ENCODE data around the gene CTDSPL. TPM values are rescaled to one million over a fixed set of nuclear protein-coding genes. Genes with fewer than 3 reads are reported as not detected.
"Not testable (repeated sequence)": the region's sequence is repeated elsewhere in the genome, so short reads cannot be mapped to it uniquely, and the experiment has no call there.

CTDSPL gene
- total and polyA plus RNA-seq, 4 donors = 8.4 to 17.2 (median 14.2) TPM

GRCh38 chr3:38031022-38031994 lies 169.6 kb downstream of the CTDSPL start:
- DNase-seq (ENCODE audit: low spot score) = no peak
- H3K27ac ChIP-seq (ENCODE audit: low read depth in 1 of 2, low read length in 2 of 2) = no peak overlapping the region
- H3K4me3 ChIP-seq (ENCODE audit: low read depth in 1 of 3, low read length in 3 of 3) = no peak overlapping the region
- H3K9ac ChIP-seq (ENCODE audit: low read depth in 1 of 2, low read length in 2 of 2) = no peak overlapping the region
- H3K36me3 ChIP-seq (ENCODE audit: control insufficient read depth in 4 of 4, insufficient read depth in 3 of 4, low read depth in 1 of 4, low read length in 3 of 4) = no peaks in the 10 kb centered on the region
- no peaks in the 10 kb centered on the region for H3K9me3 ChIP-seq (ENCODE audit: control insufficient read depth in 4 of 4, low read length in 3 of 4)
- WGBS = 52% methylated on average over 9 of the region's 9 CpGs
- H3K4me1 ChIP-seq (ENCODE audit: control insufficient read depth in 4 of 4, insufficient read depth in 4 of 4, low read length in 3 of 4) = peaks cover 0 to 9% (median 4%) of the 10 kb centered on the region in 4 donors
- TF ChIP-seq ATF3 (IDR thresholded peaks at IDR 0.05) (no peak), EGR1 (IDR thresholded peaks at IDR 0.05; ENCODE audit: low read depth in 2 of 2) (no peak), RXRA (IDR thresholded peaks at IDR 0.05) (no peak), HNF4G (IDR thresholded peaks at IDR 0.05) (no peak)
- TF ChIP-seq, protein P1, sequence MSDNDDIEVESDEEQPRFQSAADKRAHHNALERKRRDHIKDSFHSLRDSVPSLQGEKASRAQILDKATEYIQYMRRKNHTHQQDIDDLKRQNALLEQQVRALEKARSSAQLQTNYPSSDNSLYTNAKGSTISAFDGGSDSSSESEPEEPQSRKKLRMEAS (IDR thresholded peaks at IDR 0.05) = no peak
- no peaks in the 10 kb centered on the region for H3K27me3 ChIP-seq (ENCODE audit: control insufficient read depth in 4 of 4, insufficient read depth in 4 of 4, low read length in 3 of 4)

- no peak overlapping the region for H3K9ac ChIP-seq (ENCODE audit: low read depth in 1 of 2, low read length in 2 of 2)
- no peak for TF ChIP-seq FOXA1 (IDR thresholded peaks at IDR 0.05)
- TF ChIP-seq, protein P2, sequence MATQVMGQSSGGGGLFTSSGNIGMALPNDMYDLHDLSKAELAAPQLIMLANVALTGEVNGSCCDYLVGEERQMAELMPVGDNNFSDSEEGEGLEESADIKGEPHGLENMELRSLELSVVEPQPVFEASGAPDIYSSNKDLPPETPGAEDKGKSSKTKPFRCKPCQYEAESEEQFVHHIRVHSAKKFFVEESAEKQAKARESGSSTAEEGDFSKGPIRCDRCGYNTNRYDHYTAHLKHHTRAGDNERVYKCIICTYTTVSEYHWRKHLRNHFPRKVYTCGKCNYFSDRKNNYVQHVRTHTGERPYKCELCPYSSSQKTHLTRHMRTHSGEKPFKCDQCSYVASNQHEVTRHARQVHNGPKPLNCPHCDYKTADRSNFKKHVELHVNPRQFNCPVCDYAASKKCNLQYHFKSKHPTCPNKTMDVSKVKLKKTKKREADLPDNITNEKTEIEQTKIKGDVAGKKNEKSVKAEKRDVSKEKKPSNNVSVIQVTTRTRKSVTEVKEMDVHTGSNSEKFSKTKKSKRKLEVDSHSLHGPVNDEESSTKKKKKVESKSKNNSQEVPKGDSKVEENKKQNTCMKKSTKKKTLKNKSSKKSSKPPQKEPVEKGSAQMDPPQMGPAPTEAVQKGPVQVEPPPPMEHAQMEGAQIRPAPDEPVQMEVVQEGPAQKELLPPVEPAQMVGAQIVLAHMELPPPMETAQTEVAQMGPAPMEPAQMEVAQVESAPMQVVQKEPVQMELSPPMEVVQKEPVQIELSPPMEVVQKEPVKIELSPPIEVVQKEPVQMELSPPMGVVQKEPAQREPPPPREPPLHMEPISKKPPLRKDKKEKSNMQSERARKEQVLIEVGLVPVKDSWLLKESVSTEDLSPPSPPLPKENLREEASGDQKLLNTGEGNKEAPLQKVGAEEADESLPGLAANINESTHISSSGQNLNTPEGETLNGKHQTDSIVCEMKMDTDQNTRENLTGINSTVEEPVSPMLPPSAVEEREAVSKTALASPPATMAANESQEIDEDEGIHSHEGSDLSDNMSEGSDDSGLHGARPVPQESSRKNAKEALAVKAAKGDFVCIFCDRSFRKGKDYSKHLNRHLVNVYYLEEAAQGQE (IDR thresholded peaks at IDR 0.05) = no peak
- TF ChIP-seq HNF4G (IDR thresholded peaks at IDR 0.05) = no peak
- no peak for TF ChIP-seq NR2F2 (IDR thresholded peaks at IDR 0.05)
- TF ChIP-seq TAF1 (conservative IDR thresholded peaks at IDR 0.05) = no peak
- TF ChIP-seq JUND (IDR thresholded peaks at IDR 0.05) = no peak
- no peak for TF ChIP-seq RAD21 (IDR thresholded peaks at IDR 0.05)
- no peak for TF ChIP-seq YY1 (IDR thresholded peaks at IDR 0.05)
- DNase-seq (ENCODE audit: low spot score) = no peak
Observed at GRCh38 chr3:38032328-38032865, 170.7 kb downstream of the CTDSPL start.

GRCh38 chr3:38033586-38033985 lies 171.9 kb downstream of the CTDSPL start:
- whole genome bisulfite sequencing = 84% methylated on average over 7 of the region's 7 CpGs
- not testable (repeated sequence) for H3K36me3 ChIP-seq (ENCODE audit: control insufficient read depth in 4 of 4, insufficient read depth in 3 of 4, low read depth in 1 of 4, low read length in 3 of 4); H3K9ac ChIP-seq (ENCODE audit: low read depth in 1 of 2, low read length in 2 of 2)

More at GRCh38 chr3:38032328-38032865, 170.7 kb downstream of the CTDSPL start:
- no peaks in the 10 kb centered on the region for H3K27me3 ChIP-seq (ENCODE audit: control insufficient read depth in 4 of 4, insufficient read depth in 4 of 4, low read length in 3 of 4)
- WGBS = 91% methylated on average over 1 of the region's 1 CpG
- no peak overlapping the region for H3K4me3 ChIP-seq (ENCODE audit: low read depth in 1 of 3, low read length in 3 of 3)
- H3K4me1 ChIP-seq (ENCODE audit: control insufficient read depth in 4 of 4, insufficient read depth in 4 of 4, low read length in 3 of 4) = peaks cover 0 to 9% (median 4%) of the 10 kb centered on the region in 4 donors
- H3K9me3 ChIP-seq (ENCODE audit: control insufficient read depth in 4 of 4, low read length in 3 of 4) = no peaks in the 10 kb centered on the region
- H3K27ac ChIP-seq (ENCODE audit: low read depth in 1 of 2, low read length in 2 of 2) = no peak overlapping the region
- no peaks in the 10 kb centered on the region for H3K36me3 ChIP-seq (ENCODE audit: control insufficient read depth in 4 of 4, insufficient read depth in 3 of 4, low read depth in 1 of 4, low read length in 3 of 4)

More at GRCh38 chr3:38033586-38033985, 171.9 kb downstream of the CTDSPL start:
- not testable (repeated sequence) for H3K4me1 ChIP-seq (ENCODE audit: control insufficient read depth in 4 of 4, insufficient read depth in 4 of 4, low read length in 3 of 4); H3K27me3 ChIP-seq (ENCODE audit: control insufficient read depth in 4 of 4, insufficient read depth in 4 of 4, low read length in 3 of 4); H3K27ac ChIP-seq (ENCODE audit: low read depth in 1 of 2, low read length in 2 of 2); H3K9me3 ChIP-seq (ENCODE audit: control insufficient read depth in 4 of 4, low read length in 3 of 4); DNase-seq (ENCODE audit: low spot score); H3K4me3 ChIP-seq (ENCODE audit: low read depth in 1 of 3, low read length in 3 of 3)

Small RNAs within 50 kb of the gene (small RNA-seq; reads per million reads assigned to genes)
- gene MIR26A1 = 3.3 reads per million, percentile 91 among the genes with 10 or more reads in this experiment
- not detected for gene RF00019

Other genes with a start within 250 kb of the CTDSPL start
- gene VILL, start 128.9 kb downstream of the CTDSPL start, total RNA-seq = 1 to 10 TPM; 2.2 to 3.5 TPM
- gene VILL, start 128.9 kb downstream of the CTDSPL start, polyA plus RNA-seq = 1 to 10 TPM in 1 of 2 donors, under 1 TPM in 1; 0.88 to 1.1 TPM
- gene PLCD1, start 167.8 kb downstream of the CTDSPL start, total RNA-seq = 10 to 100 TPM in 1 of 2 donors, 1 to 10 TPM in 1; 9.5 to 10.5 TPM
- 1 to 10 TPM; 6.7 to 8.7 TPM for gene PLCD1, start 167.8 kb downstream of the CTDSPL start, polyA plus RNA-seq
- gene DLEC1, start 177.3 kb downstream of the CTDSPL start, total RNA-seq = under 1 TPM; 0.09 to 0.17 TPM
- under 1 TPM; 0.43 to 0.63 TPM for gene DLEC1, start 177.3 kb downstream of the CTDSPL start, polyA plus RNA-seq